Stomach (tissue), 9 donors: ENCODE results near the gene PNLIPRP1. TPM values are rescaled to one million over a fixed set of nuclear protein-coding genes. Genes with fewer than 3 reads are reported as not detected.

ENCODE experiments used
- DNase-seq, 2 donors: peaks; one replicate each; pipeline versions ENCODE4 v3.0.0 to v3.0.0-alpha.2; 2013 to 2019
- H3K27ac ChIP-seq, 5 donors: fragments of 200-600 bp in 4 of 5; sonication (generic) in 4 of 5; one replicate each; pipeline ENCODE4 v1.5.1; 2013 to 2019; ENCODE audit warnings: mild to moderate bottlenecking in 1 of 5, moderate library complexity in 1 of 5
- H3K27me3 ChIP-seq, 3 donors: fragments of 200-600 bp; sonication (generic); one replicate each; pipeline ENCODE4 v1.5.1; 2017 to 2019; ENCODE audit warnings: mixed run types in 1 of 3
- H3K36me3 ChIP-seq, 4 donors: fragments of 200-600 bp; sonication (generic); 1 replicate in 3 of 4; 2 replicates in 1 of 4; pipeline ENCODE4 v1.5.1; 2016 to 2019
- H3K4me1 ChIP-seq, 4 donors: fragments of 200-600 bp; sonication (generic); one replicate each; pipeline ENCODE4 v1.5.1; 2016 to 2019
- H3K4me3 ChIP-seq, 4 donors: fragments of 200-600 bp; sonication (generic) in 3 of 4; one replicate each; pipeline ENCODE4 v1.5.1; 2016 to 2019; ENCODE audit warnings: mild to moderate bottlenecking in 1 of 4
- H3K9me3 ChIP-seq, 4 donors: fragments of 200-600 bp; sonication (generic); one replicate each; pipeline ENCODE4 v1.5.1; 2016 to 2019
- EP300 ChIP-seq: sonication (generic); formaldehyde crosslinking; IDR thresholded peaks from one replicate; pipeline ENCODE4 v1.6.1; 2017; ENCODE audit warnings: antibody characterized with exemption
- POLR2A ChIP-seq, 4 donors: fragments of 450-650 bp; IDR thresholded peaks; one replicate each; pipeline ENCODE4 v1.6.1; 2016; ENCODE audit warnings: antibody characterized with exemption in 4 of 4, control low read depth in 2 of 4, mild to moderate bottlenecking in 1 of 4, moderate library complexity in 1 of 4
- POLR2AphosphoS5 ChIP-seq, 3 donors: sonication (generic); formaldehyde crosslinking; IDR thresholded peaks; one replicate each; pipeline ENCODE4 v1.6.1; 2016; ENCODE audit warnings: antibody characterized with exemption in 3 of 3
- WGBS, 5 donors: extraction: QIAGEN DNeasy Blood & Tissue Kit in 3 of 5; methylation state at CpG; one replicate each; pipeline versions ENCODE4 v1.1.5 to v1.1.7; 2013 to 2018; 5-methylcytosine and 5-hydroxymethylcytosine counted together
- intact Hi-C: fragments of 100-400 bp; cut with DNase I; formaldehyde crosslinking; loops from one replicate; pipeline ENCODE4 v1.15.1; 2023; ENCODE audit warnings: low total_unique reads
- polyA plus RNA-seq, 3 donors: library from polyadenylated mRNA; stranded (reverse); fragments of 200-250 nt; gene quantifications; one replicate each; pipeline ENCODE4 v1.2.3, GENCODE V29; 2013
- total RNA-seq, 5 donors: library from RNA; depleted of rRNA; stranded (reverse); fragments of >200 nt; gene quantifications; one replicate each; pipeline versions ENCODE4 v1.1.0 to v1.2.3, GENCODE V29; 2014 to 2016
- TF ChIP-seq, protein P1 (sequence below), 7 experiments: fragments of 450-650 bp in 4 of 7; fragments of 200-600 bp in 3 of 7; sonication (generic) in 3 of 7; IDR thresholded peaks; one replicate each; pipeline ENCODE4 v1.5.1; 2016 to 2019; ENCODE audit warnings: antibody characterized with exemption in 7 of 7, control low read depth in 2 of 7, mild to moderate bottlenecking in 1 of 7
- donor health status: healthy with polysubstance abuse.
- donor health status: Bipolar disorder and iron deficiency.
- donor health status: healthy.

PNLIPRP1 gene
- total and polyA plus RNA-seq, 8 donors, result 0.18 to 9.2 (median 0.81) TPM; not detected in 5

DNA sequence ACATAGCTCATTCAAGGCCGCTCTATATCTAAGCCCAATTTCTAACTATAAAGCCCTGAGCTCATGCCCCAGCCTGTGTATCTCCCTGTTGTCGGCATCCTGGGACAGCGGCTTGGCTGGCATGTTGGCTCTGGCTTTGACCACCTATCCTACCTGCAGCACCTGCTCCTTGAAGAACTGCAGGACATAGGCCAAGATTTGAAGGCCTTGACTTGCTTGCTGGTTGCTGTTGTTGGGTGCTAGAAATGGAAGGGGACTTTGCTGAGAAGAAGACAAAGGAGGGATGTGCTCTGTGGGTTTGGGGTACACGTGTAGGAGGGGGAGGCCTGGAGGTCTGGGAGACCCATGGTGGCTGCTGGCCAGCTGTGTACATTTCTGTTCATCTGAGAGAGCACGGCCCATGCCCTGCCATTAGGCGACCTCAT, 41.1 kb downstream of the PNLIPRP1 start:
- TF ChIP-seq, protein P1, sequence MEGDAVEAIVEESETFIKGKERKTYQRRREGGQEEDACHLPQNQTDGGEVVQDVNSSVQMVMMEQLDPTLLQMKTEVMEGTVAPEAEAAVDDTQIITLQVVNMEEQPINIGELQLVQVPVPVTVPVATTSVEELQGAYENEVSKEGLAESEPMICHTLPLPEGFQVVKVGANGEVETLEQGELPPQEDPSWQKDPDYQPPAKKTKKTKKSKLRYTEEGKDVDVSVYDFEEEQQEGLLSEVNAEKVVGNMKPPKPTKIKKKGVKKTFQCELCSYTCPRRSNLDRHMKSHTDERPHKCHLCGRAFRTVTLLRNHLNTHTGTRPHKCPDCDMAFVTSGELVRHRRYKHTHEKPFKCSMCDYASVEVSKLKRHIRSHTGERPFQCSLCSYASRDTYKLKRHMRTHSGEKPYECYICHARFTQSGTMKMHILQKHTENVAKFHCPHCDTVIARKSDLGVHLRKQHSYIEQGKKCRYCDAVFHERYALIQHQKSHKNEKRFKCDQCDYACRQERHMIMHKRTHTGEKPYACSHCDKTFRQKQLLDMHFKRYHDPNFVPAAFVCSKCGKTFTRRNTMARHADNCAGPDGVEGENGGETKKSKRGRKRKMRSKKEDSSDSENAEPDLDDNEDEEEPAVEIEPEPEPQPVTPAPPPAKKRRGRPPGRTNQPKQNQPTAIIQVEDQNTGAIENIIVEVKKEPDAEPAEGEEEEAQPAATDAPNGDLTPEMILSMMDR (IDR thresholded peaks at IDR 0.05), result no peak
- TF ChIP-seq POLR2A (IDR thresholded peaks at IDR 0.05) (no peak), POLR2AphosphoS5 (IDR thresholded peaks at IDR 0.05) (no peak), EP300 (no peak)
- WGBS, 5 donors, result 80 to 93% (median 90%) methylated on average over 6 of the region's 6 CpGs
- H3K4me1 ChIP-seq, result peaks cover 0 to 9% (median 9%) of the 10 kb centered on the region in 4 donors
- H3K9me3 ChIP-seq, result no peaks in the 10 kb centered on the region
- peaks cover 0 to 20% (median 12%) of the 10 kb centered on the region in 3 donors for H3K27me3 ChIP-seq
- intact Hi-C loops, result no loop called here
- H3K4me3 ChIP-seq, result no peak overlapping the region
- H3K36me3 ChIP-seq, result no peaks in the 10 kb centered on the region
- H3K27ac ChIP-seq, result no peak overlapping the region
- no peak for DNase-seq

DNA sequence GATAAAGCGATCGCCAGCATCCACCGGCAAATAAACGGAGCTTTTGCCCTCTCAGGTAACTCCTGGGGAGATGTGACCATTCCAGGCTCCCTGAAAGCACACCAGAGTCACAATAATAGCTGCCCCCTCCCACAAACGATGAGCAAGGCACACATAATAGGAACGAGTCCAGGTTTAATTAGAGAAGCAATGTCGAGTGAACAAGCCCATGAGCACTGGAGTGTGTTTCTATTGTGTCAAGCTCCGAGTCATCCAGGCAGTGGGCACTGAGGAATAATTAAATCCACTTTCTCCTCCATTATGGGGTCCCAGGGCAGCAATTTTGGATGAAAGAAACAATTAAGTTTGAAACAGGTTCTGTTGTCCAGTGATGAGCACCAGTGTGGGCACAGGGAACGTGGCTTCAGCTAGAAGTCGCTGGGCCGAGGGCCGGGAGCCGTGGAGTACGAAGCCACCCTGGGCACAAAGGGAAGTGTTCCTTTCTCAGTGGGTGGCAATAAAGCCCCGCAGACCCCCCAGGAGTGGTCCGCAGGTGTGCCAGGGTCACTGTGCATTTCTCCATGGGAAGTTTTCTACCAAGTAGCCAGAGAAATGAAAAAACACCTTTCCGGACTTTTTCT, 41.9 kb downstream of the PNLIPRP1 start:
- no peak for DNase-seq
- Histone ChIP-seq H3K9me3 (no peaks in the 10 kb centered on the region), H3K4me3 (no peak overlapping the region), H3K4me1 (peaks cover 0 to 2% (median 2%) of the 10 kb centered on the region in 4 donors), H3K27me3 (peaks cover 0 to 11% (median 4%) of the 10 kb centered on the region in 3 donors), H3K27ac (no peak overlapping the region), H3K36me3 (no peaks in the 10 kb centered on the region)
- WGBS, 5 donors, result 88 to 94% (median 90%) methylated on average over 17 of the region's 17 CpGs
- intact Hi-C loops, result no loop called here
- TF ChIP-seq, protein P1 (IDR thresholded peaks at IDR 0.05), result no peak
- TF ChIP-seq POLR2A (IDR thresholded peaks at IDR 0.05) (no peak), POLR2AphosphoS5 (IDR thresholded peaks at IDR 0.05) (no peak), EP300 (no peak)

DNA sequence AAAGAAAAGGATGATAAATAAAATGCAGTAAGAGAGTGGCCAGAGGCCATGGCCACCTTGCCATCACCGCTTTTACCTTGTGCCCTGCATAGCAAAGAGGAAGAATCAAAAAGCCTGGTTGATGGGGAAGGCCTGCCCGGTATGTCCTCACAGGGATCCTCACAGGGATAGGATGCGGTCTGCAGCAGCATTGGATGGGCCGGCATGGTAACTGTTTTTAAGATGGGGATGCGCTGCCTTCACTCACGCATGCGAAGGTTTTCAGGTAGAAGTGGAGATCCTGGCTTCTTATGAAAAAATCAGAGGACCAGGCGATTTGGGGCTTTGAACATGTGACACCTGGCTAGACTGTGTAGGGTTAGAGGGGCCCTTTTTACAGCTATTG, 42.4 kb downstream of the PNLIPRP1 start:
- Histone ChIP-seq H3K27me3 (peaks cover 0 to 7% (median 0%) of the 10 kb centered on the region in 3 donors), H3K9me3 (no peaks in the 10 kb centered on the region), H3K4me3 (no peak overlapping the region), H3K27ac (no peak overlapping the region), H3K4me1 (no peaks in the 10 kb centered on the region), H3K36me3 (no peaks in the 10 kb centered on the region)
- no peak for DNase-seq
- intact Hi-C loops, result no loop called here
- TF ChIP-seq POLR2A (IDR thresholded peaks at IDR 0.05) (no peak), EP300 (no peak), POLR2AphosphoS5 (IDR thresholded peaks at IDR 0.05) (no peak)
- TF ChIP-seq, protein P1 (IDR thresholded peaks at IDR 0.05), result no peak
- 90 to 97% (median 95%) methylated on average over 8 of the region's 8 CpGs for WGBS, 5 donors

DNA sequence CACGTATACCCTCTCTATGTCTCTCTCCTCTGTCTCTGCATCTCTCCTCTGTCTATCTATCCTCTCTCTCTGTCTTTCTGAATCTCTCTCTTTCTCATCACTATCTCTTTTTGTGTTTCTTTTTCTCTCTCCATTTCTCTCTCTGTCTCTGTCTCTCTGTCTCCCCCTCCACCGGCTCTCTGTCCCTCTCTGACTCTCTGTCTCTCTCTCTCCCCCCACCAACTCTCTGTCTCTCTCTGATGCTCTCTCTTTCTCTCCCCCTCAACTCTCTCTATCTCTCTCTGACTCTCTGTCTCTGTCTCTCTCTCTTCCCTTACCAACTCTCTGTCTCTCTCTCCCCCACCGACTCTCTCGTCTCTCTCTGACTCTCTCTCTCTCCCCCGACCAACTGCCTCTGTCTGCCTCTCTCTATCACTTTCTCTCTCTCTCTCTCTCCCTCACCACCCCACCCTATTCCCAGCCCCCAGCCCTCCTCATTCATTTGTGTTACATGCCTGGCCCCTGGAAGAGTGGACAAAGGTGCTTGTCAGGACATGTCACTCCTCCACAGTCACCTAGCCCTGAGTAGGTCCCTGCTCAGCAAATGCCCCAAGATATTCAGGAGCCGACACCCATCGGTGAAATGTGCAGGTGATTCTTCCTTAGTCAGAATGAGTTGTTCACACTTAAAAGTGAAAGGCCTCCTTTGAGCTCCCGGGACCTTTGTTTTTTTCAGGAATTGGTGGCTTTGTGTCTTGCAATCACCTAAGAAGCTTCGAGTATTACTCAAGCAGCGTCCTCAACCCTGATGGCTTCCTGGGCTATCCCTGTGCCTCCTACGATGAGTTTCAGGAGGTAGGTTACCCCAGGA, 43.6 kb downstream of the PNLIPRP1 start:
- no peaks in the 10 kb centered on the region for H3K4me1 ChIP-seq
- H3K27ac ChIP-seq, result no peak overlapping the region
- no peaks in the 10 kb centered on the region for H3K36me3 ChIP-seq
- H3K27me3 ChIP-seq, result peaks cover 0 to 5% (median 0%) of the 10 kb centered on the region in 3 donors
- no peak for DNase-seq
- TF ChIP-seq, protein P1 (IDR thresholded peaks at IDR 0.05), result no peak
- TF ChIP-seq POLR2AphosphoS5 (IDR thresholded peaks at IDR 0.05) (no peak), POLR2A (IDR thresholded peaks at IDR 0.05) (no peak), EP300 (no peak)
- no peak overlapping the region for H3K4me3 ChIP-seq
- WGBS, 5 donors, result 74 to 85% (median 76%) methylated on average over 11 of the region's 11 CpGs
- intact Hi-C loops, result no loop called here
- no peaks in the 10 kb centered on the region for H3K9me3 ChIP-seq
